HG03558 (cell line): ENCODE results near the gene PNMA1.

Experiments used
- ATAC-seq: cut with Tn5 transposase; IDR thresholded peaks from one replicate; pipeline ENCODE4 v1.9.1; 2021; ENCODE audit warnings: moderate number of reproducible peaks; ENCODE audit not compliant: unreplicated experiment; ENCODE audit errors: extremely low read depth

Gene PNMA1

GRCh38 chr14:73678698-73679097, 35.5 kb downstream of the PNMA1 start:
- no peak for ATAC-seq

DNA sequence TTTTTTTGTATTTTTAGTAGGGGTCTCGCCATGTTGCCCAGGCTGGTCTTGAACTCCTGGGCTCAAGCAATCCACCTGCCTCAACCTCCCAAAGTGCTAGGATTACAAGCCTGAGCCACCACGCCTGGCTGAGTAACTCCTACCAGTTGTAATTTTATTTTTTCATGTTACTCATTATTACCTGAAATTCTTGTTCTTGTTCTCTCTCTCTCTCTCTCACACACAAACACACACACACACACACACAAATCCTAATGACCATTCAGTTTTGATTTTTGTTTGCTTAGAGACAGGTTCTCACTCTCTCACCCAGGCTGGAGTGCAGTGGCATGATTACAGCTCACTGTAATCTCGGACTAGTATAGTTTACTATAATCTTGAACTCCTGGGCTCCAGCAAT, 39.2 kb downstream of the PNMA1 start:
- ATAC-seq, result no peak

DNA sequence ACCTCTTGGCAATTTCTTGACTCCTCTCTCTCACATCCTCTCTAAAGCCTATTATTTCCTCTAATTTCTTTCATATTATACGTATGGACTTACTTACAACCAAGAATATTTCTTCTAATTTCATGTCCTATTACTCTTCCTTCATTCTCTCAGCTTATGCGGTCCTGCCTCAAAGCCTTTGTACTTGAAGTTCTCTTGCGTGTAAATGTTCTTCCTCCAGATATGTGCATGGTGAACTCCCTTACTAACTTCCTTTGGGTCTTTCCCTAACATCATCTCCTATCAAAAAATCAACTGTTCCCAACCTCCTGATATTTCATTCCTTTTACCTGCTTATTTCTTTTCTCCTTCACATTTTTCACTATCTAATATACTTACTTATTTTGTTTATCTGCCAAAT, 46.3 kb downstream of the PNMA1 start:
- ATAC-seq, result no peak

DNA sequence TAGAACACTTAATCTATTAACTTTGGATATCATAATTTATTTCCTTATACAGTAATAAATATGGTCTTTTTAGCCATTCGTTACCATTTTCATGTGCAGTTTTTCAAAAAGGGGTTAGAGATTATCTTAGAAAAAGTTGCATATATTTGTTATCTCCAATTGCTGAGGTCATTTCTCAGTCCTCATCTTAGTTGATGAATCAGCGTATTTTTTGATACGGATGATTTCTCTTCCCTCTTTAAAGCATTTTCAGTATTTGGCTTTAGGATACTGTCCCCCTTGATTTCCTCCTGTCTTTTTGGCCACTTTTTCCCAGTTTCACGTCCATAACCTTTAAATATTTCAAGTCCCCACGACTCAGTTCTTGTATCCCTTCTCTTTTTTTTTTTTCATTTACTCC, 47.6 kb downstream of the PNMA1 start:
- no peak for ATAC-seq

- ATAC-seq, result no peak
Measured at GRCh38 chr14:73665130-73665529, 49.1 kb downstream of the PNMA1 start.

DNA sequence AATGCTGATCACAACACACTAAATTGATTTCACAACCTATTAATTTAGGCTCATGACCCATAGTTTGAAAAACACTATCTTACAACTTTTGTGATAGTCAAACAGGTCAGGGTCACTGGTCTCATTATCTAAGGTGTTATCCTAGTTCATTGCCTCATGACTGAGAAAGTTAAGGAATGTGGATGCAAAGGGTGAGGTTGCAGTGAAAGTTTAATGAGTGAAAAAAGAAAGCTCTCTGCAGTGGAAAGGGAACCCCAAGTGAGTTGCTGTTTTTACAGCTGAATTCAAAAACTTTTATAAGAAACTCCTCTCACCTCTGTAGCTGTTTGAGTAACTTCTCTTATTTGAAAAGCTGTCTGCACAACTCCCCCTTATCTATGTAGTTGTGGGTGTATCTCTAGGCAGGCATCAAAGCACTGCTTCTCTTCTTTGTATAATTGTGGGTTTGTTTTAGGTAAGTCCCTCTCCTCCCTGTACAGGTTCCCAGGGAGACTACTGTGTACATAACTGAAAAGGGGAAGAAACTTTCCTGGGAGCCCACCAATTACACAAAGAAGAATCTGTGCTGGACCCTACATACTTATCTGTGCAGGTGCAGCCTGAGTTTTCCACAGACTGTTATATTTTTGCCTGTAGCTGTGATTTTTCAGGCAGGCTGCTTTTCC, 50.5 kb downstream of the PNMA1 start:
- no peak for ATAC-seq

DNA sequence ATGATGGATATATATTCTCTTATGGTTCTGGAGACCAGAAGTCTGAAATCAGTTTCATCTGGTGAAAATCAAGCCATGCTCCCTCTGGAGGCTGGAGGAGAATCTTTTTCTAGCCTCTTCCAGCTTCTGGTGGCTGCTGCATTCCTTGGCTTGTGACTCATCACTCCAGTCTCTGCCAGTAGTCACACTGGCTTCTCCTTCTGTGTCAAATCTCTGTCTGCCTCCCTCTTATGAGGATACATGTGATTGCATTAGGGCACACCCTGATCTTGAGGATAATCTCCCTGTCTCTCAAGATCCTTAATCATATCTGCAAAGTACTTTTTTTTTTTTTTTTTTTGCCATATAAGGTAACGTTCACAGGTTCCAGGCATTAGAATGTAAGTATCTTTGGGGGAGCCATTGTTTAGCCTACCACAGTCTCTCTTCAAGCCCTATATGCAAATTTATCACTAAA, 51.7 kb downstream of the PNMA1 start:
- ATAC-seq, result no peak

DNA sequence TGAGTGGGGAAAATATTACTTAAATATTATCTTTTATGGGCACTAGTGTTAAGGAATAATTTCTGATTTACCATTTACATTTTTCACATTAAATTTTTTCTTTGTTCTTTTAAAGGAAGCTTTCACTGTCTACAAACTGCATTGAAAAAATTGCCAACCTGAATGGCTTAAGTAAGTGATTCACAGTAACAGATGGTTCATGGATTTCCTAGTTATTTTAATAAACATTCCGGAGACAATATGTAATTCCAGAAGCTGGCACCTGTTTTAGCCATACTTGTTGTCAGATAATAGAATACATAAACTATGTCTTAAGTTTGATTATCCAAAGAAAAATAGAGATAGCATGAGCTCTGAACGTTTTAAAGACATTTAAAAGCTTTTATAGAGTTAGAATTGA, 52.3 kb downstream of the PNMA1 start:
- ATAC-seq, result no peak
